HG02840 (cell line): ENCODE measurements around the gene AMIGO1.

Experiments used
- ATAC-seq: cut with Tn5 transposase; IDR thresholded peaks from one replicate; pipeline ENCODE4 v1.9.1; 2021; ENCODE audit warnings: mild to moderate bottlenecking, moderate library complexity, moderate number of reproducible peaks; ENCODE audit not compliant: unreplicated experiment, low FRiP score

AMIGO1 gene

GRCh38 chr1:109466452-109467300 is 42.9 kb downstream of the AMIGO1 start, which contains the start of gene SYPL2:
SYPL2 (plus strand) TSS chr1:109466546; CDS start chr1:109466844, 298 bp downstream.
- ATAC-seq, result no peak

- no peak for ATAC-seq
Measured at GRCh38 chr1:109466125-109466451, 43.4 kb downstream of the AMIGO1 start.

- no peak for ATAC-seq
Measured at GRCh38 chr1:109457819-109458218, 51.7 kb downstream of the AMIGO1 start.

GRCh38 chr1:109454497-109455133 is 54.9 kb downstream of the AMIGO1 start:
- no peak for ATAC-seq
